ENCODE data around the gene PRKAA1.
A peak's percentile ranks its signal among the peaks of the same experiment; 100 is the strongest.

The PRKAA1 gene

GRCh38 chr5:40738502-40738901 lies 59.7 kb downstream of the PRKAA1 start:
- peaks cover 4% of the 10 kb centered on the region for H4K20me1 ChIP-seq (ENCODE audit: low read depth, low read length)
- TF ChIP-seq EZH2phosphoT487 (conservative IDR thresholded peaks at IDR 0.05; ENCODE audit: low read length) (no peak), CTCF (IDR thresholded peaks at IDR 0.05; ENCODE audit: insufficient read depth, low read length, poor library complexity, severe bottlenecking) (no peak)
- H3K79me2 ChIP-seq (ENCODE audit: insufficient read depth, low read length) = peaks cover 20% of the 10 kb centered on the region
- H3K9me2 ChIP-seq (replicated peaks; ENCODE audit: insufficient read depth, low read length) = no peaks in the 10 kb centered on the region
- H3K9me3 ChIP-seq (ENCODE audit: insufficient read depth, low read length) = no peaks in the 10 kb centered on the region
- H3K36me3 ChIP-seq (ENCODE audit: low read length) = peaks cover 28% of the 10 kb centered on the region
- no peak overlapping the region for H2AFZ ChIP-seq (ENCODE audit: low read depth, low read length, severe bottlenecking)
- no peaks in the 10 kb centered on the region; the same call in 1 of the 2 replicates for H3F3A ChIP-seq (ENCODE audit: insufficient read depth)
- no peak overlapping the region for H3K27ac ChIP-seq (ENCODE audit: low read depth, low read length)
- no peaks in the 10 kb centered on the region for H3K27me3 ChIP-seq (ENCODE audit: low read length)
- no peak overlapping the region for H3K4me2 ChIP-seq (ENCODE audit: low read depth, low read length, poor library complexity, severe bottlenecking)
- H3K4me3 ChIP-seq (ENCODE audit: insufficient read depth, low read length, poor library complexity, severe bottlenecking) = no peak overlapping the region
- no peak overlapping the region for H3K9ac ChIP-seq (ENCODE audit: low read length)

- Histone ChIP-seq H3K4me2 (ENCODE audit: low read depth, low read length, poor library complexity, severe bottlenecking) (no peak overlapping the region), H2AFZ (ENCODE audit: low read depth, low read length, severe bottlenecking) (no peak overlapping the region), H3F3A (ENCODE audit: insufficient read depth) (no peaks in the 10 kb centered on the region; the same call in 1 of the 2 replicates), H3K79me2 (ENCODE audit: insufficient read depth, low read length) (peaks cover 2% of the 10 kb centered on the region), H3K36me3 (ENCODE audit: low read length) (peaks cover 19% of the 10 kb centered on the region), H3K4me3 (ENCODE audit: insufficient read depth, low read length, poor library complexity, severe bottlenecking) (no peak overlapping the region), H3K9me2 (replicated peaks; ENCODE audit: insufficient read depth, low read length) (no peaks in the 10 kb centered on the region), H4K20me1 (ENCODE audit: low read depth, low read length) (peaks cover 4% of the 10 kb centered on the region), H3K9ac (ENCODE audit: low read length) (no peak overlapping the region), H3K9me3 (ENCODE audit: insufficient read depth, low read length) (no peaks in the 10 kb centered on the region), H3K27me3 (ENCODE audit: low read length) (no peaks in the 10 kb centered on the region), H3K27ac (ENCODE audit: low read depth, low read length) (no peak overlapping the region)
- TF ChIP-seq EZH2phosphoT487 (conservative IDR thresholded peaks at IDR 0.05; ENCODE audit: low read length) (no peak), CTCF (IDR thresholded peaks at IDR 0.05; ENCODE audit: insufficient read depth, low read length, poor library complexity, severe bottlenecking) (peak; percentile 67)
Measured at GRCh38 chr5:40736103-40736875, 61.9 kb downstream of the PRKAA1 start.

- Histone ChIP-seq H3K36me3 (ENCODE audit: low read length) (peaks cover 12% of the 10 kb centered on the region), H3K4me3 (ENCODE audit: insufficient read depth, low read length, poor library complexity, severe bottlenecking) (no peak overlapping the region), H3K9me3 (ENCODE audit: insufficient read depth, low read length) (no peaks in the 10 kb centered on the region), H3K4me2 (ENCODE audit: low read depth, low read length, poor library complexity, severe bottlenecking) (no peak overlapping the region), H3K9ac (ENCODE audit: low read length) (no peak overlapping the region), H4K20me1 (ENCODE audit: low read depth, low read length) (peaks cover 4% of the 10 kb centered on the region), H3K27ac (ENCODE audit: low read depth, low read length) (no peak overlapping the region), H2AFZ (ENCODE audit: low read depth, low read length, severe bottlenecking) (no peak overlapping the region), H3K79me2 (ENCODE audit: insufficient read depth, low read length) (no peaks in the 10 kb centered on the region; the same call in none of the 2 replicates), H3K27me3 (ENCODE audit: low read length) (no peaks in the 10 kb centered on the region), H3K9me2 (replicated peaks; ENCODE audit: insufficient read depth, low read length) (no peaks in the 10 kb centered on the region), H3F3A (ENCODE audit: insufficient read depth) (no peaks in the 10 kb centered on the region; the same call in 1 of the 2 replicates)
- TF ChIP-seq EZH2phosphoT487 (conservative IDR thresholded peaks at IDR 0.05; ENCODE audit: low read length) = no peak
- TF ChIP-seq CTCF (IDR thresholded peaks at IDR 0.05; ENCODE audit: insufficient read depth, low read length, poor library complexity, severe bottlenecking) = no peak
Measured at GRCh38 chr5:40735609-40736008, 62.6 kb downstream of the PRKAA1 start.

Data from SU-DHL-6 (cell line).